Measurements from ENCODE around the gene TMEM200C.

- TF ChIP-seq CTCF (conservative IDR thresholded peaks at IDR 0.05 in 1 of 2, IDR thresholded peaks at IDR 0.05 in 1 of 2; ENCODE audit: low read depth in 1 of 2, low read length in 2 of 2) (no peak), EZH2 (IDR thresholded peaks at IDR 0.05; ENCODE audit: low read length, missing control alignments) (no peak)
Observed at GRCh38 chr18:5900262-5900661, 4.9 kb upstream of the TMEM200C start.
